Type B pancreatic cell (in vitro differentiated cells): ENCODE data around the gene ITIH1. TPM values are rescaled to one million over a fixed set of nuclear protein-coding genes. Genes with fewer than 3 reads are reported as not detected.

ENCODE experiments used
- DNase-seq: peaks from one replicate; pipeline ENCODE4 v3.0.0; 2021; ENCODE audit warnings: mixed read lengths; ENCODE audit not compliant: unreplicated experiment; ENCODE audit errors: extremely low spot score
- H3K27ac Mint-ChIP-seq: 2 replicates; pipeline ENCODE4 v1.8.0; 2021; ENCODE audit warnings: mild to moderate bottlenecking, mixed read lengths
- H3K27me3 Mint-ChIP-seq: 2 replicates; pipeline ENCODE4 v1.8.0; 2021; ENCODE audit warnings: mixed read lengths
- H3K36me3 Mint-ChIP-seq: 2 replicates; pipeline ENCODE4 v1.8.0; 2021; ENCODE audit warnings: mixed read lengths
- H3K4me1 Mint-ChIP-seq: one replicate; pipeline ENCODE4 v1.8.0; 2021; ENCODE audit warnings: mixed read lengths; ENCODE audit not compliant: unreplicated experiment
- H3K4me3 Mint-ChIP-seq: 2 replicates; pipeline ENCODE4 v1.8.0; 2021; ENCODE audit warnings: mild to moderate bottlenecking, mixed read lengths
- H3K9me3 Mint-ChIP-seq: 2 replicates; pipeline ENCODE4 v1.8.0; 2021; ENCODE audit warnings: mixed read lengths
- total RNA-seq: library from RNA; stranded (reverse); gene quantifications from 2 replicates; pipeline ENCODE4 v1.2.1, GENCODE V29; 2021; ENCODE audit warnings: low replicate concordance
- TF ChIP-seq, protein P1 (sequence below): fragments of 200-600 bp; sonication (generic); conservative IDR thresholded peaks from 2 replicates; pipeline ENCODE4 v1.5.0; 2021; ENCODE audit warnings: antibody characterized with exemption, mild to moderate bottlenecking

ITIH1 gene
- total RNA-seq, 1 donor from 2014 or later = 8.0 TPM

GRCh38 chr3:52793702-52794611 lies 16.6 kb downstream of the ITIH1 start:
- no peak overlapping the region for H3K4me3 Mint-ChIP-seq
- peaks cover under 1% of the 10 kb centered on the region for H3K27me3 Mint-ChIP-seq
- no peak overlapping the region for H3K27ac Mint-ChIP-seq
- no peak for DNase-seq
- peaks cover 8% of the 10 kb centered on the region for H3K4me1 Mint-ChIP-seq
- H3K9me3 Mint-ChIP-seq = no peaks in the 10 kb centered on the region
- no peaks in the 10 kb centered on the region for H3K36me3 Mint-ChIP-seq
- TF ChIP-seq, protein P1, sequence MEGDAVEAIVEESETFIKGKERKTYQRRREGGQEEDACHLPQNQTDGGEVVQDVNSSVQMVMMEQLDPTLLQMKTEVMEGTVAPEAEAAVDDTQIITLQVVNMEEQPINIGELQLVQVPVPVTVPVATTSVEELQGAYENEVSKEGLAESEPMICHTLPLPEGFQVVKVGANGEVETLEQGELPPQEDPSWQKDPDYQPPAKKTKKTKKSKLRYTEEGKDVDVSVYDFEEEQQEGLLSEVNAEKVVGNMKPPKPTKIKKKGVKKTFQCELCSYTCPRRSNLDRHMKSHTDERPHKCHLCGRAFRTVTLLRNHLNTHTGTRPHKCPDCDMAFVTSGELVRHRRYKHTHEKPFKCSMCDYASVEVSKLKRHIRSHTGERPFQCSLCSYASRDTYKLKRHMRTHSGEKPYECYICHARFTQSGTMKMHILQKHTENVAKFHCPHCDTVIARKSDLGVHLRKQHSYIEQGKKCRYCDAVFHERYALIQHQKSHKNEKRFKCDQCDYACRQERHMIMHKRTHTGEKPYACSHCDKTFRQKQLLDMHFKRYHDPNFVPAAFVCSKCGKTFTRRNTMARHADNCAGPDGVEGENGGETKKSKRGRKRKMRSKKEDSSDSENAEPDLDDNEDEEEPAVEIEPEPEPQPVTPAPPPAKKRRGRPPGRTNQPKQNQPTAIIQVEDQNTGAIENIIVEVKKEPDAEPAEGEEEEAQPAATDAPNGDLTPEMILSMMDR = no peak

DNA sequence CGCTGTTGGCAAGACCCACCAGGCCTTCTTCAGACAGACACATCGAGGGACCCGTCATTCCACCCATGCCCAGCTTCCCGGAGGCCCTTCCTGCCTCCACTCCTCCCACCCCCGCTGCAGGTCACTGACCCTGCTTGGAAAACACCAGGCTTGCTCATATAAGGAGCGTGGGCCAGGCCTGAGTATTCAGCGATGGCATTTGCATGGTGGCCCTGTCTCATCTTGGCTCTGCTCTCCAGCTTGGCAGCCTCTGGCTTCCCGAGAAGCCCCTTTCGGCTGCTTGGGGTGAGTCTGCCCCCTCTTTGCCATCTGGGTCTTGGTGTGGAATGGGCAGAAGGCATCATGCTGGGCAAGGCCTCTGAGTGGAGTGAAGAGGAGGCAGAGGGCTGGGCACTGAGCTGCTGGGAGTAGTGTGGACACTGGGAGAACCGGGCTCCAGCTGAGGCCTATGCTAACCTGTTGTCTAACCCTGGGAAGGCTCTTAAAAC lies 17.3 kb downstream of the ITIH1 start, which contains the start of gene ITIH3:
ITIH3 (plus strand) TSS at position 185 of the 488 bp plus-strand sequence; CDS start at position 193, 8 bp downstream.
- no peaks in the 10 kb centered on the region for H3K27me3 Mint-ChIP-seq
- no peak within 1 kb of the TSS for H3K4me3 Mint-ChIP-seq
- H3K27ac Mint-ChIP-seq = no peak within 1 kb of the TSS
- H3K4me1 Mint-ChIP-seq = peaks cover 8% of the 10 kb centered on the region
- DNase-seq = no peak
- no peaks in the 10 kb centered on the region for H3K36me3 Mint-ChIP-seq
- TF ChIP-seq, protein P1 = no peak
- no peaks in the 10 kb centered on the region for H3K9me3 Mint-ChIP-seq

DNA sequence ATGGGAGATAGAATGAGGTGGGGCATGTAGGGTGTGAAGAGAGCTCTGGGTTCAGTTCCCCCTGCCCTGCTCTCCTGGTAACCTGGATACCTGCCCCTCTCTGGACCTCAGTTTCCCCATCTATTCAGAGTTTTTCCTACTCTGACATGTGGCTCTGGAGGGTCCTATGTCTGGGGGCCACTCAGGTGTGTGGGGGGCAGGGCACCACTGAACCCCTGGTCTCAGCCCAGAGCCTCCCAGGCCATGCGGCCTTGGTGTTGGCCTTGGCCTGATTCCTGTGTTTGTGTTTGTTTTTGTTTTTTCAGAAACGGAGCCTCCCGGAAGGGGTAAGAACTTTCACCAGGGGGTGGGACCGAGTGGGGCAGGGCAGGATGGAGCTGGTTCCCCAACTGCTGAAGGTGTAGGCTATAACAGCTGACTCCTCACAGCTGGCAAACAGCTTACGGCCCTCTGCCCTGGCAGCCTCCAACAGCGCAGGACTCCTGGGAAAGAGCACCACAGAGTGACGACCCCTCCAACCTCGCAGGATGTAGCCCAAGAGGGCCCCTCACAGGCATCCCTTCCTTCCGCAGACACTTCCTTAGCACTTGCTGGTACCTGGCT lies 18.0 kb downstream of the ITIH1 start:
- Mint-ChIP-seq H3K27me3 (no peaks in the 10 kb centered on the region), H3K4me3 (no peak overlapping the region), H3K36me3 (no peaks in the 10 kb centered on the region), H3K4me1 (peaks cover 8% of the 10 kb centered on the region), H3K9me3 (no peaks in the 10 kb centered on the region), H3K27ac (no peak overlapping the region)
- TF ChIP-seq, protein P1 = no peak
- no peak for DNase-seq

- no peak overlapping the region for H3K27ac Mint-ChIP-seq
- peaks cover 8% of the 10 kb centered on the region for H3K4me1 Mint-ChIP-seq
- TF ChIP-seq, protein P1 = no peak
- H3K4me3 Mint-ChIP-seq = no peak overlapping the region
- no peaks in the 10 kb centered on the region for H3K27me3 Mint-ChIP-seq
- DNase-seq = no peak
- no peaks in the 10 kb centered on the region for H3K36me3 Mint-ChIP-seq
- no peaks in the 10 kb centered on the region for H3K9me3 Mint-ChIP-seq
These were observed 19.0 kb downstream of the ITIH1 start for GRCh38 chr3:52796411-52796810.

DNA sequence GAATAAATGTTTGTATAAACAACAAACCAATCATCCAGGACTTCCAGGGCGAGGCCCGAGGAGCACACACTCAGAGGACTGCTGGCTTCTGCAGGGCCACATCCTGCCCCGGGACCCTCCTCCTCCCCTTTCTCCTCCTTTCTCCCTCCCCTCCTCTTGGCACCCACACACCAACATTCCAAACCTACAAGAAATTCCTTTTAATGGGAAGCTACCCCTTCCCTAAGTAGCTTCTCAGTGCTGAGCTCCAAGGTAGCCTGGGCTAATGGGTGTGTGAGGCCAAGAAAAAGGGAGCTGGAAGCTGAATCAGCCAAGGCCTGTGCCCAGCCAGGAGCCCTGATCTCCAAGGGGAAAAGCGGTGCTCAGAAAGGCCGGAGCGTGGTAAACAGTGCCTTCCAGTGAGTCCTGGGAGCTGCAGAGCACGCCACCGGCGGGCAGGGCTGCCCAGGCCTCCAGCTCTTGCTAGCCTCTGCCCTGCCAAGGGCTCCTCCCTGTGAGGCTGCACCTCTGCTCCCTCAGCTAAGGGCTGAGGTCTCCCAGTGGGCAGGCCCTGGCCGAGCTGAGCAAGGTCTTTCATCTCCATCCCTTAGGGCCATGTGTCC lies 21.1 kb downstream of the ITIH1 start:
- H3K4me3 Mint-ChIP-seq = no peak overlapping the region
- peaks cover 8% of the 10 kb centered on the region for H3K4me1 Mint-ChIP-seq
- TF ChIP-seq, protein P1 = no peak
- no peaks in the 10 kb centered on the region for H3K9me3 Mint-ChIP-seq
- H3K27ac Mint-ChIP-seq = no peak overlapping the region
- no peaks in the 10 kb centered on the region for H3K36me3 Mint-ChIP-seq
- no peak for DNase-seq
- H3K27me3 Mint-ChIP-seq = no peaks in the 10 kb centered on the region
